Parathyroid adenoma (tissue), 2 donors: ENCODE results near the gene ARMC9.

Source experiments
- H2AFZ ChIP-seq: fragments of 300-600 bp; sonication (generic); one replicate; pipeline ENCODE4 v1.7.0; 2017; ENCODE audit warnings: antibody characterized with exemption, mild to moderate bottlenecking
- H3K27ac ChIP-seq: fragments of 300-600 bp; sonication (generic); one replicate; pipeline ENCODE4 v1.7.0; 2017
- H3K27me3 ChIP-seq: fragments of 300-600 bp; sonication (generic); one replicate; pipeline ENCODE4 v1.7.0; 2017; ENCODE audit warnings: low read length; ENCODE audit not compliant: control insufficient read depth, insufficient read depth
- H3K36me3 ChIP-seq: fragments of 300-600 bp; sonication (generic); one replicate; pipeline ENCODE4 v1.7.0; 2017; ENCODE audit warnings: low read length; ENCODE audit not compliant: control insufficient read depth, insufficient read depth
- H3K4me1 ChIP-seq: fragments of 300-600 bp; sonication (generic); one replicate; pipeline ENCODE4 v1.7.0; 2017; ENCODE audit warnings: control low read depth
- H3K4me2 ChIP-seq: fragments of 300-600 bp; sonication (generic); one replicate; pipeline ENCODE4 v1.7.0; 2017; ENCODE audit warnings: low read length
- H3K4me3 ChIP-seq: fragments of 300-600 bp; sonication (generic); one replicate; pipeline ENCODE4 v1.7.0; 2017; ENCODE audit warnings: low read depth, low read length
- H3K79me2 ChIP-seq: fragments of 300-600 bp; sonication (generic); one replicate; pipeline ENCODE4 v1.7.0; 2017; ENCODE audit warnings: control low read depth
- H3K9ac ChIP-seq: fragments of 300-600 bp; sonication (generic); one replicate; pipeline ENCODE4 v1.7.0; 2017; ENCODE audit warnings: mild to moderate bottlenecking
- H3K9me3 ChIP-seq: fragments of 300-600 bp; sonication (generic); one replicate; pipeline ENCODE4 v1.7.0; 2017; ENCODE audit warnings: low read length; ENCODE audit not compliant: control insufficient read depth
- TF ChIP-seq, protein P1 (sequence below): fragments of 300-600 bp; sonication (generic); IDR thresholded peaks from one replicate; pipeline ENCODE4 v1.7.0; 2017; ENCODE audit warnings: antibody characterized with exemption, mild to moderate bottlenecking
- donor health status: primary hyperparathyroidism.

The ARMC9 gene

DNA sequence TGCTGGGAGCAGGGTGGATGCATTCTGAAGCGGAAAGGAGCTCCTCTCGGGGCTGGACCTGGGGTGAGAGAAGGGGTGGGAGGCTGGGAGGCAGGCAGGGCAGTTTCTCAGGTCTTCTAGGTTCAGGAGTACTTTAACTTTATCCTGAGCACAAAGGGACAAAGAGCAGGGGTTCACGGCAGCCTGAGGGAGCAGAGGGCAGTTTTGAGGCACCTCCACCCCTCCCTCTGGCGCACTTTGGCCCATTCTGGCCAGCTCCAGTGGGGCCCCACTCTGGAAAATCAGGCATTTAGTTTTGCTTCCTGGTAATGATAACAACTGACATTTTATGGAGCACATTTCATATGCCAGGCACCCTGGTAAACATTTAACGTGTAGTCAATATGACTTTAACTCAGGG lies 211.3 kb downstream of the ARMC9 start:
- H3K4me1 ChIP-seq, result no peaks in the 10 kb centered on the region
- H3K4me2 ChIP-seq, result no peak overlapping the region
- H3K4me3 ChIP-seq, result no peak overlapping the region
- no peaks in the 10 kb centered on the region for H3K27me3 ChIP-seq
- no peaks in the 10 kb centered on the region for H3K36me3 ChIP-seq
- no peak overlapping the region for H3K27ac ChIP-seq
- H3K9ac ChIP-seq, result no peak overlapping the region
- no peaks in the 10 kb centered on the region for H3K79me2 ChIP-seq
- no peaks in the 10 kb centered on the region for H3K9me3 ChIP-seq
- no peak overlapping the region for H2AFZ ChIP-seq
- TF ChIP-seq, protein P1, sequence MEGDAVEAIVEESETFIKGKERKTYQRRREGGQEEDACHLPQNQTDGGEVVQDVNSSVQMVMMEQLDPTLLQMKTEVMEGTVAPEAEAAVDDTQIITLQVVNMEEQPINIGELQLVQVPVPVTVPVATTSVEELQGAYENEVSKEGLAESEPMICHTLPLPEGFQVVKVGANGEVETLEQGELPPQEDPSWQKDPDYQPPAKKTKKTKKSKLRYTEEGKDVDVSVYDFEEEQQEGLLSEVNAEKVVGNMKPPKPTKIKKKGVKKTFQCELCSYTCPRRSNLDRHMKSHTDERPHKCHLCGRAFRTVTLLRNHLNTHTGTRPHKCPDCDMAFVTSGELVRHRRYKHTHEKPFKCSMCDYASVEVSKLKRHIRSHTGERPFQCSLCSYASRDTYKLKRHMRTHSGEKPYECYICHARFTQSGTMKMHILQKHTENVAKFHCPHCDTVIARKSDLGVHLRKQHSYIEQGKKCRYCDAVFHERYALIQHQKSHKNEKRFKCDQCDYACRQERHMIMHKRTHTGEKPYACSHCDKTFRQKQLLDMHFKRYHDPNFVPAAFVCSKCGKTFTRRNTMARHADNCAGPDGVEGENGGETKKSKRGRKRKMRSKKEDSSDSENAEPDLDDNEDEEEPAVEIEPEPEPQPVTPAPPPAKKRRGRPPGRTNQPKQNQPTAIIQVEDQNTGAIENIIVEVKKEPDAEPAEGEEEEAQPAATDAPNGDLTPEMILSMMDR, result no peak

DNA sequence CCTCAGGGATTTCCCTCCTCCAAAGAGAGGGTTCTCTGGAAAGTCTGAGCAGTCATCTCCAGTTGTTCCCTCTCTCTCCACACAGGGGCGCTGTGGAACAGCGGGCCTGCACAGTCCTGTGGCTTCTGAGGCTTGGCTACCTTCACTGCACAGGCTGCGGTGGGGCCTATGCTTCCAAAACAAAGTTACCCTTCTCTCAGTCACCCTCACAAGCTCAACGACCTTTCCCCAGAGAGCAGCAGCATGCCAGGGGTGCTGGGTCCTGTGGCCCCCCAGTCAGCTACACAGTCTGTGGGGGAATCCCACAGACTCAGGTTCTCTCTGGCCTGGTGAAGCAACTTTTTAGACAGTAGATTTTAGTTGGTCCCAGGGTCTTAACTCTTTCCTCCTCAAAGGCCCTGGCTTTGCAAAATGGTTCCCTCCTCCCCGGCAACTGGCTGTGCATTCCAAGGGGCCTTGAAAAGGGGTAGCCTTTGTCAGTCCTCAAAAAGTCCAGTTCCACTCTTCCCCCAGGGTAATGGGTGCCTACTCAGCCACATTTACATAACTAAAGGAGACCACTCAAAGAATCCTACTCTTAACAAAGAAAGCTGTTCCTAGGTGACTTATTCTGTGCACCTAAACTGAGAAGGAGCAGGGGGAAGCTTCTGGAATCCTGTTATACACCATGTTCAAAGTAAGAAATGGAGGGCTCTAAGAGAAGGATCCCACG lies 212.0 kb downstream of the ARMC9 start:
- no peak overlapping the region for H3K27ac ChIP-seq
- H3K4me2 ChIP-seq, result no peak overlapping the region
- no peak overlapping the region for H3K4me3 ChIP-seq
- H3K79me2 ChIP-seq, result no peaks in the 10 kb centered on the region
- no peaks in the 10 kb centered on the region for H3K27me3 ChIP-seq
- H2AFZ ChIP-seq, result no peak overlapping the region
- H3K36me3 ChIP-seq, result no peaks in the 10 kb centered on the region
- no peaks in the 10 kb centered on the region for H3K9me3 ChIP-seq
- TF ChIP-seq, protein P1, result no peak
- H3K9ac ChIP-seq, result no peak overlapping the region
- no peaks in the 10 kb centered on the region for H3K4me1 ChIP-seq

DNA sequence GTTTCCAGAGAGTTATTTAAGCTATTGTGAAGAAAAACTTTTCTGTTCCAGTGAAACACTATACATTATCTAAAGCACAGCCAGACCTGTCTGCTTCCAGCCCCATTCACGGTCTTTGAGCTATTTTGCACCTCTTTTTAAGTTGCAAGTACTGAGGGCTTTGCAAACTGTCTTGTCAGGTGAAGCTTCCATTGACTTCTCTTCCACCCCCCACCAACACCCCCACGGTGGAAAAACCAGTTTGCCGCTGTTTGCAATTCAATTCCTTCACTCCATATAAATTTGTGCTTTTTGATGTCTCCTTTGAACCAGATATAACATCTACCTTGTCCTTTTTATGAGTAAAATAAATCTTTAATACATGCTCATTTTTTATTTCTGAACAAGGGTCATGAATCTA lies 212.8 kb downstream of the ARMC9 start:
- H3K9me3 ChIP-seq, result no peaks in the 10 kb centered on the region
- H3K79me2 ChIP-seq, result no peaks in the 10 kb centered on the region
- H3K4me2 ChIP-seq, result no peak overlapping the region
- no peak overlapping the region for H3K4me3 ChIP-seq
- H3K36me3 ChIP-seq, result no peaks in the 10 kb centered on the region
- H3K27ac ChIP-seq, result no peak overlapping the region
- no peaks in the 10 kb centered on the region for H3K27me3 ChIP-seq
- H3K9ac ChIP-seq, result no peak overlapping the region
- H3K4me1 ChIP-seq, result no peaks in the 10 kb centered on the region
- TF ChIP-seq, protein P1, result no peak
- no peak overlapping the region for H2AFZ ChIP-seq

DNA sequence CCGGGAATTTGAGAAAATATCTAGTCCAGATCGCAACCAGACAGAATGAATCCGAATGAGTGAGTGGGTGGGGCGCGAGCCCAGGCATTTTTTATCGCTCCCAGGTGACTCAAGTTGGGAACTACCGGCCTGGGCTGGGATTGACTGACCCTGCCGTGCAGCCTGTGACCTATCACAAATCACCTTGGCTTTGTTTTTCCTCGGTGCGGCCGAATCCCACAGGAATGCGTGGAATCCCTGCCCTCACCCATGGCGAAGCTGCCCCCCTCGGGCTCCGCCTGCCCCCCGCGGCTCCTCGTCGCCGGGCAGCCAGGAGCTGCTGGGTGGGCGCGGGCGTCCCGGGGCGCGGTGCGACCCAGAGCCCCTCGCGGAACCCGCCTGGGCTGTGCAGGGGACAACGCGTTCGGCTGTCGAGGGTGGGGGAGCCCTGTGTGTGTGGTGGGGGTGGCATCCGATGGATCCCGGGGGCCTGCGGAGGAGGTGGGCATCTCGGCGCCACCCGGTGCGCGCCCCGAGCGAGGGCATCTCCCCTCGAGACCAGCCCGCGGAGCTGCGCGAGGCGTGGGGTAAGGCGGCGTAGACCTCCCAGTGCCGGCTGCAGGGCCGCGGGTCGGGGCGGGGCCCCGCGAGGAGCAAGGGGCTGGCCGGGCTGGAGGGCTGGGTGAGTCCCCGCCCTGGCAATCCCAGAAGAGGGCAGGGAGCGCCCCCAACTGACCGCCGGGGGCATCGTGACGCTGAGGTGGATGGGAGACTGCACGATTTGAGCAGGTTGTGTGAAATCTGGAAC lies 213.6 kb downstream of the ARMC9 start:
- Histone ChIP-seq H2AFZ (peak overlapping the region; percentile 99), H3K36me3 (no peaks in the 10 kb centered on the region), H3K4me3 (peak overlapping the region; percentile 63), H3K4me2 (peak overlapping the region; percentile 87), H3K79me2 (no peaks in the 10 kb centered on the region), H3K9me3 (no peaks in the 10 kb centered on the region), H3K9ac (no peak overlapping the region), H3K4me1 (no peaks in the 10 kb centered on the region), H3K27ac (no peak overlapping the region), H3K27me3 (no peaks in the 10 kb centered on the region)
- TF ChIP-seq, protein P1, result peak; percentile 89
